GM23338 (cell line): ENCODE measurements around the gene ANKMY2.

ENCODE experiments used
- CREB1 ChIP-seq: fragments of 250-450 bp; sonication (Bioruptor Pico); IDR thresholded peaks from 2 replicates; pipeline ENCODE4 v1.5.0; 2020; ENCODE audit warnings: low read depth, mild to moderate bottlenecking, moderate library complexity
- ETS1 ChIP-seq: IDR thresholded peaks from 2 replicates; pipeline ENCODE4 v1.6.1; 2016; ENCODE audit warnings: antibody characterized with exemption
- EZH2 ChIP-seq: fragments of 200-600 bp; sonication (generic); IDR thresholded peaks from one replicate; pipeline ENCODE4 v1.8.0; 2017; ENCODE audit warnings: antibody characterized with exemption, mild to moderate bottlenecking, low read depth; ENCODE audit not compliant: unreplicated experiment
- EZH2phosphoT487 ChIP-seq: fragments of 200-600 bp; sonication (generic); IDR thresholded peaks from one replicate; pipeline ENCODE4 v1.8.1; 2018; ENCODE audit warnings: antibody characterized with exemption; ENCODE audit not compliant: unreplicated experiment
- JUNB ChIP-seq: IDR thresholded peaks from one replicate; pipeline ENCODE4 v1.6.1; 2016; ENCODE audit warnings: antibody characterized with exemption; ENCODE audit not compliant: unreplicated experiment
- NANOG ChIP-seq: IDR thresholded peaks from 2 replicates; pipeline ENCODE4 v1.6.1; 2016; ENCODE audit warnings: antibody characterized with exemption, borderline replicate concordance
- POLR2AphosphoS5 ChIP-seq: IDR thresholded peaks from 2 replicates; pipeline ENCODE4 v1.6.1; 2016; ENCODE audit warnings: antibody characterized with exemption, low read depth
- REST ChIP-seq: IDR thresholded peaks from one replicate; pipeline ENCODE4 v1.6.1; 2018; ENCODE audit warnings: antibody characterized with exemption; ENCODE audit not compliant: unreplicated experiment
- STAT1 ChIP-seq: IDR thresholded peaks from one replicate; pipeline ENCODE4 v1.6.1; 2016; ENCODE audit warnings: antibody characterized with exemption; ENCODE audit not compliant: unreplicated experiment
- ZNF114 ChIP-seq: fragments of 250-450 bp; sonication (Bioruptor Pico); IDR thresholded peaks from 2 replicates; pipeline ENCODE4 v1.5.0; 2020; ENCODE audit warnings: mild to moderate bottlenecking, moderate library complexity
- ZNF331 ChIP-seq: fragments of 250-450 bp; sonication (Bioruptor Pico); IDR thresholded peaks from 2 replicates; pipeline ENCODE4 v1.5.0; 2020; ENCODE audit warnings: low read depth, mild to moderate bottlenecking, moderate library complexity
- TF ChIP-seq, protein P1 (sequence below), 2 experiments: fragments of 200-600 bp in 1 of 2; sonication (generic) in 1 of 2; conservative IDR thresholded peaks; 2 replicates each; pipeline versions ENCODE4 v1.5.1 to v1.6.1; 2016 to 2017; ENCODE audit warnings: antibody characterized with exemption in 2 of 2, low read depth in 2 of 2, mild to moderate bottlenecking in 2 of 2, moderate library complexity in 1 of 2
- TF ChIP-seq, protein P2 (sequence below): fragments of 250-450 bp; sonication (Bioruptor Pico); IDR thresholded peaks from 2 replicates; pipeline ENCODE4 v1.5.0; 2020; ENCODE audit warnings: mild to moderate bottlenecking, moderate library complexity

DNA sequence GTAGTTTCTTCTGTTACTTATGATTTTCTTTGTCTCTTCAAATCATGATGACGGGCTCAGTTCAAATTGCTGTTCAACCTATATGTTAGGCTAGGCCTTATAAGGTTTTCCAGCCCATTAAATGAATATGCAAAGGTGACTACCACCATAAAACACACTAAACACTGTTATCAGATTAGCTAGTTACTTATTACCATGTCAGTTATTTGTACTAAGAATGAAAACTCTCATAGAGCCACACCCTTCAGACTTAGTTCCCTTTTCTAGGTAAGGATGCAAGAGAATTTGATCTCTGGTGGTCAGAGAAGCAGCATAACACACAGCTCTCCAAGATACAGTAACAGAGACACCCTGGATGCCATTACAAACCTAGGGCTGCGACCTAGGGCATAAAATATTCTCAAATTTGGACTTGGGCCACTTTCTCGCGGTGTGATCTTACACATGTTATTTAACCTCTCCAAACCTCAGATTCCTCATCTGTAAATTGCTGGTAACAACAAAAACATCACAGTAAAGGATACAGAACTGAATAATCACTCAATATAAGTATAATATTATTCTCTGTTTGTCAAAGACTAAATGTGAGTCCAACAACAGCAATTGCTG lies 35.6 kb downstream of the ANKMY2 start:
- TF ChIP-seq, protein P1, sequence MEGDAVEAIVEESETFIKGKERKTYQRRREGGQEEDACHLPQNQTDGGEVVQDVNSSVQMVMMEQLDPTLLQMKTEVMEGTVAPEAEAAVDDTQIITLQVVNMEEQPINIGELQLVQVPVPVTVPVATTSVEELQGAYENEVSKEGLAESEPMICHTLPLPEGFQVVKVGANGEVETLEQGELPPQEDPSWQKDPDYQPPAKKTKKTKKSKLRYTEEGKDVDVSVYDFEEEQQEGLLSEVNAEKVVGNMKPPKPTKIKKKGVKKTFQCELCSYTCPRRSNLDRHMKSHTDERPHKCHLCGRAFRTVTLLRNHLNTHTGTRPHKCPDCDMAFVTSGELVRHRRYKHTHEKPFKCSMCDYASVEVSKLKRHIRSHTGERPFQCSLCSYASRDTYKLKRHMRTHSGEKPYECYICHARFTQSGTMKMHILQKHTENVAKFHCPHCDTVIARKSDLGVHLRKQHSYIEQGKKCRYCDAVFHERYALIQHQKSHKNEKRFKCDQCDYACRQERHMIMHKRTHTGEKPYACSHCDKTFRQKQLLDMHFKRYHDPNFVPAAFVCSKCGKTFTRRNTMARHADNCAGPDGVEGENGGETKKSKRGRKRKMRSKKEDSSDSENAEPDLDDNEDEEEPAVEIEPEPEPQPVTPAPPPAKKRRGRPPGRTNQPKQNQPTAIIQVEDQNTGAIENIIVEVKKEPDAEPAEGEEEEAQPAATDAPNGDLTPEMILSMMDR (conservative IDR thresholded peaks at IDR 0.05; ENCODE audit: low read depth in 2 of 2): no peak
- no peak for TF ChIP-seq EZH2phosphoT487
- no peak for TF ChIP-seq POLR2AphosphoS5
- TF ChIP-seq EZH2: no peak
- TF ChIP-seq REST: no peak
- no peak for TF ChIP-seq ZNF114 (CRISPR knock-in tag)
- TF ChIP-seq CREB1 (CRISPR knock-in tag): no peak
- TF ChIP-seq, protein P2, sequence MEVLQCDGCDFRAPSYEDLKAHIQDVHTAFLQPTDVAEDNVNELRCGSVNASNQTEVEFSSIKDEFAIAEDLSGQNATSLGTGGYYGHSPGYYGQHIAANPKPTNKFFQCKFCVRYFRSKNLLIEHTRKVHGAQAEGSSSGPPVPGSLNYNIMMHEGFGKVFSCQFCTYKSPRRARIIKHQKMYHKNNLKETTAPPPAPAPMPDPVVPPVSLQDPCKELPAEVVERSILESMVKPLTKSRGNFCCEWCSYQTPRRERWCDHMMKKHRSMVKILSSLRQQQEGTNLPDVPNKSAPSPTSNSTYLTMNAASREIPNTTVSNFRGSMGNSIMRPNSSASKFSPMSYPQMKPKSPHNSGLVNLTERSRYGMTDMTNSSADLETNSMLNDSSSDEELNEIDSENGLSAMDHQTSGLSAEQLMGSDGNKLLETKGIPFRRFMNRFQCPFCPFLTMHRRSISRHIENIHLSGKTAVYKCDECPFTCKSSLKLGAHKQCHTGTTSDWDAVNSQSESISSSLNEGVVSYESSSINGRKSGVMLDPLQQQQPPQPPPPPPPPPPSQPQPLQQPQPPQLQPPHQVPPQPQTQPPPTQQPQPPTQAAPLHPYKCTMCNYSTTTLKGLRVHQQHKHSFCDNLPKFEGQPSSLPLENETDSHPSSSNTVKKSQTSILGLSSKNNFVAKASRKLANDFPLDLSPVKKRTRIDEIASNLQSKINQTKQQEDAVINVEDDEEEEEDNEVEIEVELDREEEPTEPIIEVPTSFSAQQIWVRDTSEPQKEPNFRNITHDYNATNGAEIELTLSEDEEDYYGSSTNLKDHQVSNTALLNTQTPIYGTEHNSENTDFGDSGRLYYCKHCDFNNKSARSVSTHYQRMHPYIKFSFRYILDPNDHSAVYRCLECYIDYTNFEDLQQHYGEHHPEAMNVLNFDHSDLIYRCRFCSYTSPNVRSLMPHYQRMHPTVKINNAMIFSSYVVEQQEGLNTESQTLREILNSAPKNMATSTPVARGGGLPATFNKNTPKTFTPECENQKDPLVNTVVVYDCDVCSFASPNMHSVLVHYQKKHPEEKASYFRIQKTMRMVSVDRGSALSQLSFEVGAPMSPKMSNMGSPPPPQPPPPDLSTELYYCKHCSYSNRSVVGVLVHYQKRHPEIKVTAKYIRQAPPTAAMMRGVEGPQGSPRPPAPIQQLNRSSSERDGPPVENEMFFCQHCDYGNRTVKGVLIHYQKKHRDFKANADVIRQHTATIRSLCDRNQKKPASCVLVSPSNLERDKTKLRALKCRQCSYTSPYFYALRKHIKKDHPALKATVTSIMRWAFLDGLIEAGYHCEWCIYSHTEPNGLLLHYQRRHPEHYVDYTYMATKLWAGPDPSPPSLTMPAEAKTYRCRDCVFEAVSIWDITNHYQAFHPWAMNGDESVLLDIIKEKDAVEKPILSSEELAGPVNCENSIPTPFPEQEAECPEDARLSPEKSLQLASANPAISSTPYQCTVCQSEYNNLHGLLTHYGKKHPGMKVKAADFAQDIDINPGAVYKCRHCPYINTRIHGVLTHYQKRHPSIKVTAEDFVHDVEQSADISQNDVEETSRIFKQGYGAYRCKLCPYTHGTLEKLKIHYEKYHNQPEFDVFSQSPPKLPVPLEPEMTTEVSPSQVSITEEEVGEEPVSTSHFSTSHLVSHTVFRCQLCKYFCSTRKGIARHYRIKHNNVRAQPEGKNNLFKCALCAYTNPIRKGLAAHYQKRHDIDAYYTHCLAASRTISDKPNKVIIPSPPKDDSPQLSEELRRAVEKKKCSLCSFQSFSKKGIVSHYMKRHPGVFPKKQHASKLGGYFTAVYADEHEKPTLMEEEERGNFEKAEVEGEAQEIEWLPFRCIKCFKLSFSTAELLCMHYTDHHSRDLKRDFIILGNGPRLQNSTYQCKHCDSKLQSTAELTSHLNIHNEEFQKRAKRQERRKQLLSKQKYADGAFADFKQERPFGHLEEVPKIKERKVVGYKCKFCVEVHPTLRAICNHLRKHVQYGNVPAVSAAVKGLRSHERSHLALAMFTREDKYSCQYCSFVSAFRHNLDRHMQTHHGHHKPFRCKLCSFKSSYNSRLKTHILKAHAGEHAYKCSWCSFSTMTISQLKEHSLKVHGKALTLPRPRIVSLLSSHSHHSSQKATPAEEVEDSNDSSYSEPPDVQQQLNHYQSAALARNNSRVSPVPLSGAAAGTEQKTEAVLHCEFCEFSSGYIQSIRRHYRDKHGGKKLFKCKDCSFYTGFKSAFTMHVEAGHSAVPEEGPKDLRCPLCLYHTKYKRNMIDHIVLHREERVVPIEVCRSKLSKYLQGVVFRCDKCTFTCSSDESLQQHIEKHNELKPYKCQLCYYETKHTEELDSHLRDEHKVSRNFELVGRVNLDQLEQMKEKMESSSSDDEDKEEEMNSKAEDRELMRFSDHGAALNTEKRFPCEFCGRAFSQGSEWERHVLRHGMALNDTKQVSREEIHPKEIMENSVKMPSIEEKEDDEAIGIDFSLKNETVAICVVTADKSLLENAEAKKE (CRISPR knock-in tag): no peak
- no peak for TF ChIP-seq ETS1
- no peak for TF ChIP-seq STAT1
- no peak for TF ChIP-seq JUNB
- no peak for TF ChIP-seq ZNF331 (CRISPR knock-in tag)
- no peak for TF ChIP-seq NANOG
